Ascending aorta (tissue), 2 donors: ENCODE measurements around the gene CNN2. TPM values are rescaled to one million over a fixed set of nuclear protein-coding genes. Genes with fewer than 3 reads are reported as not detected.

Source experiments
- DNase-seq, 2 donors: peaks; one replicate each; pipeline ENCODE4 v3.0.0-alpha.2; 2019; ENCODE audit warnings: low spot score in 2 of 2
- H3K27ac ChIP-seq, 2 donors: fragments of 200-600 bp; sonication (generic); one replicate each; pipeline ENCODE4 v1.5.1; 2016 to 2017; ENCODE audit warnings: mild to moderate bottlenecking in 1 of 2
- H3K27me3 ChIP-seq: fragments of 200-600 bp; sonication (generic); one replicate; pipeline ENCODE4 v1.5.1; 2017
- H3K36me3 ChIP-seq, 2 donors: fragments of 200-600 bp; sonication (generic); one replicate each; pipeline ENCODE4 v1.5.1; 2016
- H3K4me1 ChIP-seq, 2 donors: fragments of 200-600 bp; sonication (generic); one replicate each; pipeline ENCODE4 v1.5.1; 2016 to 2017; ENCODE audit warnings: mild to moderate bottlenecking in 1 of 2
- H3K4me3 ChIP-seq, 2 donors: fragments of 200-600 bp; sonication (generic); one replicate each; pipeline ENCODE4 v1.5.1; 2016 to 2017; ENCODE audit warnings: mild to moderate bottlenecking in 1 of 2
- H3K9me3 ChIP-seq, 2 donors: fragments of 200-600 bp; sonication (generic); one replicate each; pipeline ENCODE4 v1.5.1; 2016
- CTCF ChIP-seq, 3 experiments: fragments of 200-600 bp in 2 of 3; fragments of 450-650 bp in 1 of 3; sonication (generic) in 2 of 3; IDR thresholded peaks; one replicate each; pipeline ENCODE4 v1.5.1; 2016 to 2019; ENCODE audit warnings: antibody characterized with exemption in 3 of 3, mild to moderate bottlenecking in 1 of 3, moderate library complexity in 1 of 3
- intact Hi-C: fragments of 100-400 bp; cut with DNase I; formaldehyde crosslinking; loops from one replicate; pipeline ENCODE4 v1.15.1; 2023
- total RNA-seq: library from RNA; depleted of rRNA; stranded (reverse); fragments of >200 nt; gene quantifications from one replicate; pipeline ENCODE4 v1.1.0, GENCODE V29; 2016

Gene CNN2
- total RNA-seq, 1 donor from 2014 or later: 79.1 TPM

- Histone ChIP-seq H3K36me3 (no peaks in the 10 kb centered on the region), H3K4me3 (no peak overlapping the region), H3K9me3 (no peaks in the 10 kb centered on the region), H3K27ac (no peak overlapping the region), H3K27me3 (no peaks in the 10 kb centered on the region), H3K4me1 (no peaks in the 10 kb centered on the region)
- TF ChIP-seq CTCF (IDR thresholded peaks at IDR 0.05): no peak
- DNase-seq: no peak
- intact Hi-C loops: no loop called here
Measured at GRCh38 chr19:1080360-1081161, 54.2 kb downstream of the CNN2 start.

DNA sequence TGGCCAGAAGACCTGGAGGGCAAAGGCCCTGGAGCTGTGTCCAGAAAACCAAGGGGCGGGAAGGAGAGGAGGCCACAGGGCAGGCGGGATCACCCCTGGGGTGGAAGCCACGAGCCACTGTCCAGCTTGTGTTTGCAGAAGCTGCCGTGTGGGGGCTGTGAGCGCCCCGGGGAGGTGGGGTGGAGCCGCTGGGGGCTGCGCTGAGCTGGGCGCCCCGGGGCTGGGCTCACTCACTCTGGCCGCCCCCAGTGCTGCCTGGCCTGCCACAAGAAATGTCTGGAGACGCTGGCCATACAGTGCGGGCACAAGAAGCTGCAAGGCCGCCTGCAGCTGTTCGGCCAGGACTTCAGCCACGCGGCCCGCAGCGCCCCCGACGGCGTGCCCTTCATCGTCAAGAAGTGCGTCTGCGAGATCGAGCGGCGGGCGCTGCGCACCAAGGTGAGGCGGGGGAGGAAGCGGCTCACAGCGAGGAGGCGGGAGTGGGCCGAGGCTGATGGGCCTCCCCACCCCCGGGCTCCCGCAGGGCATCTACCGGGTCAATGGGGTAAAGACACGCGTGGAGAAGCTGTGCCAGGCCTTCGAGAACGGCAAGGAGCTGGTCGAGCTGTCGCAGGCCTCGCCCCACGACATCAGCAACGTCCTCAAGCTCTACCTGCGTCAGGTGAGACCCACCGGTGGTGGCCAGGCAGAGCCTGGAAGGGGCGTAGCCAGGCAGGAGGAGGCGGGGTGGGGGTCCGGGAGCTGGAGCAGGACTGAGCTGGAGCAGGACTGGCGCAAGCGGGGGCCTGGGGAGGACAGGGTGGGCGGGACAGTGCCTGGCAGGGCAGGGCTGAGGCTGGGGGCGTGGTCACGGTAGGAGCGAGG lies 55.1 kb downstream of the CNN2 start:
- H3K4me3 ChIP-seq: no peak overlapping the region
- no peak overlapping the region for H3K27ac ChIP-seq
- no peaks in the 10 kb centered on the region for H3K27me3 ChIP-seq
- no peaks in the 10 kb centered on the region for H3K4me1 ChIP-seq
- no peak for DNase-seq
- no peak for TF ChIP-seq CTCF (IDR thresholded peaks at IDR 0.05)
- H3K9me3 ChIP-seq: no peaks in the 10 kb centered on the region
- intact Hi-C loops: no loop called here
- peaks cover 0 to 9% of the 10 kb centered on the region in 2 donors for H3K36me3 ChIP-seq

GRCh38 chr19:1082165-1082927 lies 55.9 kb downstream of the CNN2 start:
- DNase-seq: no peak
- Histone ChIP-seq H3K4me1 (no peaks in the 10 kb centered on the region), H3K27me3 (no peaks in the 10 kb centered on the region), H3K4me3 (no peak overlapping the region), H3K27ac (no peak overlapping the region), H3K9me3 (no peaks in the 10 kb centered on the region), H3K36me3 (peaks cover 0 to 11% of the 10 kb centered on the region in 2 donors)
- intact Hi-C loops: no loop called here
- TF ChIP-seq CTCF (IDR thresholded peaks at IDR 0.05): no peak

GRCh38 chr19:1082928-1083816 lies 56.8 kb downstream of the CNN2 start:
- H3K4me3 ChIP-seq: no peak overlapping the region
- DNase-seq: no peak
- no peaks in the 10 kb centered on the region for H3K4me1 ChIP-seq
- no peak overlapping the region for H3K27ac ChIP-seq
- H3K27me3 ChIP-seq: no peaks in the 10 kb centered on the region
- TF ChIP-seq CTCF (IDR thresholded peaks at IDR 0.05): no peak
- intact Hi-C loops: no loop called here
- peaks cover 1 to 17% of the 10 kb centered on the region in 2 donors for H3K36me3 ChIP-seq
- H3K9me3 ChIP-seq: no peaks in the 10 kb centered on the region
